ENCODE data around the gene PTEN. TPM values are rescaled to one million over a fixed set of nuclear protein-coding genes. Genes with fewer than 3 reads are reported as not detected.
A peak's percentile ranks its signal among the peaks of the same experiment; 100 is the strongest.

PTEN gene
- total RNA-seq, 1 experiment from 2014 or later: 66.0 TPM

- TF ChIP-seq EZH2 (IDR thresholded peaks at IDR 0.05; ENCODE audit: borderline replicate concordance, low read depth, low read length, poor library complexity, severe bottlenecking) (no peak), CTCF (conservative IDR thresholded peaks at IDR 0.05; ENCODE audit: low read depth, low read length) (no peak)
- ChIA-PET POLR2A (ENCODE audit: low non-redundant PET) (no interaction called here), CTCF (no interaction called here)
- H3K4me1 ChIP-seq (ENCODE audit: insufficient read depth, low read length, poor library complexity, severe bottlenecking): peaks cover 67% of the 10 kb centered on the region
- peak; percentile 22 for DNase-seq (ENCODE audit: low spot score)
- H3K27me3 ChIP-seq (replicated peaks; ENCODE audit: insufficient read depth, low read depth, low read length, poor library complexity): no peaks in the 10 kb centered on the region
- no peaks in the 10 kb centered on the region for H3K9me3 ChIP-seq (ENCODE audit: low read depth, low read length, poor library complexity, severe bottlenecking)
- no TSS peak for BruUV-seq (replicated peaks)
- peak overlapping the region; percentile 58 for H3K27ac ChIP-seq (ENCODE audit: low read depth, low read length, poor library complexity, severe bottlenecking)
- no peaks in the 10 kb centered on the region for H3K36me3 ChIP-seq (ENCODE audit: insufficient read depth, low read length, poor library complexity, severe bottlenecking)
- intact Hi-C loops (cut with micrococcal nuclease; ENCODE audit: unreplicated experiment): no loop called here
- no peak overlapping the region for H3K4me3 ChIP-seq (ENCODE audit: low read depth, low read length, poor library complexity, severe bottlenecking)
Observed at GRCh38 chr10:87921931-87922688, 58.7 kb downstream of the PTEN start.

- no peak for TF ChIP-seq EZH2 (IDR thresholded peaks at IDR 0.05; ENCODE audit: borderline replicate concordance, low read depth, low read length, poor library complexity, severe bottlenecking)
- TF ChIP-seq CTCF (conservative IDR thresholded peaks at IDR 0.05; ENCODE audit: low read depth, low read length): no peak
- BruUV-seq (replicated peaks): no TSS peak
- POLR2A ChIA-PET (ENCODE audit: low non-redundant PET): no interaction called here
Observed at GRCh38 chr10:87923233-87923632, 59.8 kb downstream of the PTEN start.

GRCh38 chr10:87925570-87925969 lies 62.1 kb downstream of the PTEN start:
- peak; percentile 76 for DNase-seq (ENCODE audit: low spot score)
- peak overlapping the region; percentile 83 for H3K27ac ChIP-seq (ENCODE audit: low read depth, low read length, poor library complexity, severe bottlenecking)
- H3K36me3 ChIP-seq (ENCODE audit: insufficient read depth, low read length, poor library complexity, severe bottlenecking): no peaks in the 10 kb centered on the region
- H3K27me3 ChIP-seq (replicated peaks; ENCODE audit: insufficient read depth, low read depth, low read length, poor library complexity): no peaks in the 10 kb centered on the region
- TF ChIP-seq CTCF (conservative IDR thresholded peaks at IDR 0.05; ENCODE audit: low read depth, low read length) (no peak), EZH2 (IDR thresholded peaks at IDR 0.05; ENCODE audit: borderline replicate concordance, low read depth, low read length, poor library complexity, severe bottlenecking) (no peak)
- ChIA-PET CTCF (no interaction called here), POLR2A (ENCODE audit: low non-redundant PET) (interaction anchor here (0.5 kb wide), 1 partner anchor 67 kb away, joined by 3 read pairs; no protein-coding TSS in a partner anchor)
- no peak overlapping the region for H3K4me3 ChIP-seq (ENCODE audit: low read depth, low read length, poor library complexity, severe bottlenecking)
- no peaks in the 10 kb centered on the region for H3K9me3 ChIP-seq (ENCODE audit: low read depth, low read length, poor library complexity, severe bottlenecking)
- intact Hi-C loops (cut with micrococcal nuclease; ENCODE audit: unreplicated experiment): loop anchor here (5.0 kb wide), 1 partner anchor 58 kb away; no protein-coding TSS in a partner anchor
- H3K4me1 ChIP-seq (ENCODE audit: insufficient read depth, low read length, poor library complexity, severe bottlenecking): peaks cover 86% of the 10 kb centered on the region
- no TSS peak for BruUV-seq (replicated peaks)

More at GRCh38 chr10:87923233-87923632, 59.8 kb downstream of the PTEN start:
- Histone ChIP-seq H3K9me3 (ENCODE audit: low read depth, low read length, poor library complexity, severe bottlenecking) (no peaks in the 10 kb centered on the region), H3K27me3 (replicated peaks; ENCODE audit: insufficient read depth, low read depth, low read length, poor library complexity) (no peaks in the 10 kb centered on the region), H3K4me1 (ENCODE audit: insufficient read depth, low read length, poor library complexity, severe bottlenecking) (peaks cover 72% of the 10 kb centered on the region), H3K4me3 (ENCODE audit: low read depth, low read length, poor library complexity, severe bottlenecking) (no peak overlapping the region), H3K36me3 (ENCODE audit: insufficient read depth, low read length, poor library complexity, severe bottlenecking) (no peaks in the 10 kb centered on the region), H3K27ac (ENCODE audit: low read depth, low read length, poor library complexity, severe bottlenecking) (peak overlapping the region; percentile 58)
- CTCF ChIA-PET: no interaction called here
- peak; percentile 41 for DNase-seq (ENCODE audit: low spot score)
- intact Hi-C loops (cut with micrococcal nuclease; ENCODE audit: unreplicated experiment): no loop called here

Measured in A673 (cell line).